Measurements from ENCODE around the gene SLIT2.

DNA sequence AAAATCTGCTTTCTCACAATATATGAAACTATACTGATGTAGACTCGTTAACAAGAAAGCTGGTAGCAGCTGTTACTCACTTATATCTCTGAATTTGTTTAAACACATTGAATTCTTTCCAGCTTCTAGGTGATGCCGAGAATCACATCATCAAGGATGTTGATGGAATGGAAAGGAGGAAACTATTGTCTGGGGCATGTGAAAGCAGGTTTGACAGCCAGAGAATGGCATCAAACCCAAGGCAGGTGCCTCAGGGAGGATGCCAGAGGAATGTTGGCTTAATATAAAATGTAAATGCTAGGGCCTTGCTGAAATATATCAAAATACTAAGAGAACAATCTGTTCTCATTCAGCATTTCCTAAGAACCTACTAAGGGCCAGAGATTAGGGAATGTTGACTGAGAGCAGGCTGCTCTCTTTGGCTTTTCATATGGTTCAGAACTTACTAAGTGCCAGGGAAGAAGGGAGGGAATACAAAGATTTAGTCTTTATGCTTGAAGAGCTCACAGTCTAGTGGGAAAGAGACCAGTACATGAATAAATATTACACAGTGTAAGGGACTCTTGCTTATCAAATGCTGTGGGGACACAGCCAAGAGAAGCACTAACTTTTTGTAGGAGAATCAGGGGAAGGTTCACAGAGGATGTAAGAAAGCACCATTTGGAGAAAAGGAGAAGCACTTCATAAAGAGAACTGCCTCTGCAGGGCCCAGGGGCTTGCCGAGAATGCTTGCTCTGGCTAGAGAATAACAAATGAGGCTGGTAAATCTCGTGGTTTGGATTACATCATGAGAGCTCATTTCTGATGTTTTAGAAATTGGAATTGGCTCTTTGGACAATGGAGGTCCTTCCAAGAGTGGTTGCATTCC is 14.7 kb downstream of the SLIT2 start:
- TF ChIP-seq CTCF (IDR thresholded peaks at IDR 0.05) (no peak), POLR2A (IDR thresholded peaks at IDR 0.05) (no peak)

Measured in lower leg skin (tissue), 3 donors.